GM19351 (cell line): ENCODE measurements around the gene SHLD2.
"Not testable (repeated sequence)": the region's sequence is repeated elsewhere in the genome, so short reads cannot be mapped to it uniquely, and the experiment has no call there.

Experiments
- ATAC-seq: cut with Tn5 transposase; IDR thresholded peaks from one replicate; pipeline ENCODE4 v1.9.1; 2021; ENCODE audit warnings: mild to moderate bottlenecking, moderate library complexity; ENCODE audit not compliant: unreplicated experiment

Gene SHLD2

DNA sequence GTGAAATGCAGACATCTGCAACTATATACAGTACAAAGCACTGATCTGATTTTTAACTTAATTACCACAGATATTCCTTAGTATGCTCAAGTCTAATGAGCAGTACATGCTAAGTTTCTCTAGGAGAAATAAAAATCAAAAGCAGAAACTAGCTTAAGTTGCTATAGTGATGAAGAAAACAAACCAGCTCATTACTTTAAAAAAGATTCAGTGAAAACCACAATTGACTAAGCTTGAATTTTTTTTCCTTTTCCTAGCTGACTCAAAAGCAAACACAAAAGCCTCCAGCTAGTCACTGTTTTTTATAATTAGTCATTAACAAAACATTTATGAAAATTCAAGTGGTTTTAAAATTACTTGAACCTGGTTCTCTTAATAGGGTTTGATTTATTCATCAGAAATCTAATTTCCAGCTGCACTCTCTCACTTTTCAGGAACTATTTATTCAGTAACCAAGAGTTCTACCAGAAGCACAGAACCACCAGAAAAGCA is 10.7 kb upstream of the SHLD2 start:
- ATAC-seq: peak; percentile 78

DNA sequence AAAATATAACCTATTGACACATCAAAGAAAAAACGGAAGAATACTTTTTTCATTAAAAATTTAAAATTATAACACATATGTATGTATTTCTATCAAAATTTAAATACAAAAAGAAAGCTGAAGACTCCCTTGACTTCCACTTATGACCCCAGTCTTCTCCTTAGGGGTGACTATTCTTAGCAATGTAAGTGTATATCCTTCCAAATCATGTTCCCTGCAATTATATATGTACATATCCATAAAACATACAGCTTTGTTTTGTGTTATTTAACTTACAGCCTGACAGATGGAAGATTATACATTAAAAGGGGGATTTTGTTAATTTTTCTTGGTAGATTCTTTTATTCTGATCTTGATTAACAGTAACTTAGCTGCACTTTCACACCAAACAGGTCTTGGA is 9.5 kb upstream of the SHLD2 start:
- no peak for ATAC-seq

DNA sequence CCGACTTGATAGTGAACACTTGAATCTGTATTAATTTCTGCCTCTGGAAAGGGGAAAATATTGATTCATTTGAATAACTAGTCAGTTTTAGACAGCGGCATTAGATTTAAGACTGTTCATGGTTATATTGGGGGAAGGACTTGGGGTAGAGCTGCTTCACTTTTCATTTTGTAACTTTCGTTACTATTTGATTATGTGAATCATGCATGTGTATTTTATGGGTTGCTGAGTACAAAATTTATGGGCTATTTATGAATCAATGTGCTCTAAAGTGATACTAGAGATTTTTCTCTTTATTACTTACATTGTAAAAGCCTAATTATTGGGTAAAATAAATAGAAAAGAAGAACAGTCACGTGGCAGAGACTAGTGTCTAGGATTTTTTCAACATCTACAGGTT is 5.3 kb upstream of the SHLD2 start:
- ATAC-seq: no peak

DNA sequence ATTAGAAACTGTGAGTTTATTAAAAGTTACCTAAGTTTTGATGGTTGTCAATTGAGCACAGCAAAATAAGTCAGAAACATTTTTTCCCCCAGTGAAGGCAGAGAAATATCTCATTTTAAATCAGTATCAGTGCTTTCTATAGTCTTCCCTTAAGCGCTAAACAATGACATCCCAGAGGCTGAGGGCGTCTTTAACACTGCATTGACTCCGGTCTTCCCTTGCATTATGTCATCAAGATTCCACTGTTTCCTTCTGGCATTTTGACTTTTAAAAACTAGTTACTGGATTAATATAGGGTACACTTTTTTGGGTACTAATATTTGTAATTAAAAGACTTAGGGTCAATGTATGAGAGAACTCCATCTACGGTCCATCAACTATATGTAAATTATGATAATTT is 4.2 kb upstream of the SHLD2 start:
- ATAC-seq: no peak

DNA sequence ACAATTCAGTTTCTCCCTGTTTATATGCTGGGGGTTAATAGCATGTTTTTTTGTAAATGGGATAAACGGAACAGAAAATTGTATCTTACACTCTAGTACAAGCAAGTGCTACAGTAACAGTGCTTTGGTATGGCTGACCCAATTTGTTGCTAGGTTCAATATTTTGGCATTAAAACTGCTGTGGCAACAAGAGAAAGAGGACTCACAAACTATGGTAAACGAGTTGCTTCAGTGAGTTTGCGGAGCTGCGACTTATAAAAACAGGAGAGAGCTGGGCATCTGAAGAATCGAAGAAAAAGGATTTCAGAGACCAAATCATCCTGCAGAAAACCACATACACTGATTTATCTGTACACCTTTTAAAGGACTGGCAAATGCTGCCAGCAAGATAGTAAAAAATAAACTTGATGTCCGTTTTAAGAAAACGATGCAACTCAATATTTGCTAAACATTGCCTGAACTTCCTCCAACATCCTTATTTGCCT is 2.6 kb upstream of the SHLD2 start:
- ATAC-seq: no peak

DNA sequence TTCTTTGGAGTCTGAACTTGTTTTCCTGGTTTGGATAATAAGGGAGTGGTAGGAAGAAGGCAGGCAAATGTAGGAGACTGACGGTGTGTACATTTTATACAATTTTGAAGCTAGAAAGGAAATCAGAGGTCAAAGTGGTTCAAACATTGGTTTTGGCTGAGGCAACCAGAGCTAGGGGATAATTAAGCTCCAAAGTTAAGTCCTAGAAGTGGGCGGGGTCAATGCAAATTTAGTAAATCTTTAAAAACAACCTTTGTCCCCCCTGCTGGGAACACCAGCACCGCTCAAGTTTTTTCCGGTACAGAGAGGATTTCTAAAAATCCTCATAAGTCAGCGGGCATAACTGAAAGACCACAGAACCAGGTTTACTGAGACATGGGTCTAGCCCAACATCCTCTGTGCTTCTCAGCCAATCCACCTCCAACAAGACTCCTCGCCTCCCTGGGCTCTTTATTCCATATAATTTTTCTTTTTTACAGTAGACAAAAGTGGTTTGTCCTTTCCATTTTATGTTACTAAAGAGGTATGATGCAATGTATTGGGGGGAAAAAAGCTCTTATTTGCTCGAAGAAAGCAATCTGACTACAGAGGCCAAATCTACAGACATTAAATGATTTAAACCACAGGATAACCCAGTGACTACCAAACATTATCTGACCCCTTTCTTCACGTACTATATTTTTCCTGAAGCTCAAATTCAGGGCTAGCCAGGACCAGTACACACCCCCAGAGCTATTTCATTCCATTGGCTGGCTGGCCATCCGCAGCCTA is 2.0 kb upstream of the SHLD2 start:
- no peak for ATAC-seq

DNA sequence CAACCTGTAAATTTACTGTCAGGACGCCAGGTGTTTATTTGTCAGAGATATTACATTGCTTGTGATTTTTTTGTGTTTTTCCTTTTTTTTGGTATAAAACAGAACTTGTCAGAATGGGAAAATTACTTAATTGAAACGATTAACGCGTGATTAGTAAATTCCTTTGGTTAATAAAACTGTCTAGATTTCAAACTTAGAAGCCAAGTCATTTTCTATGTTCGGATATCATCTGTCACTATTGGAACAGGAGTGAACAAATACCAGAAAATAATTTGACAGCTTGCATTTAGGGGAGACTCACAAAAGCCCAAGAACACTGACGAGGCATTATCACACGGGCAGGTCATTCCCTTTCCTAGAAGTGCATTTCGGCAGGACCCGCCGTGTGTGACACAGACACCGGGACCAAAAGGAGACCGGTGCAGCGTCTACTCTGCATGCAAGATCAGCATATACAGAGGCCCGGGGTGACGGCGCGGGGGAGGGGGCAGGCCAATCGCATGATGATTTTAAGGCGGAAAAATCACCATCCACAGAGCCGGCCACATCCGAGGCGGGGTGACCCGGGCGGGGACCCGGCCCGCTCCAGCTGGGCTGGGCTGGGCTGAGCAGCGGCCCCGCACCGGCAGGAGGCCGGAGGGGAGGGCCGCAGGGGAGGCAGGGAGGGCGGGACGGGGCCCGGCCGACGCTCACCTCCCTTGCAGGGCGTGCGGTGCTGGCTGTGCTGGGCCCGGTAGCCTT is 1.2 kb upstream of the SHLD2 start:
- peak; percentile 35 for ATAC-seq

DNA sequence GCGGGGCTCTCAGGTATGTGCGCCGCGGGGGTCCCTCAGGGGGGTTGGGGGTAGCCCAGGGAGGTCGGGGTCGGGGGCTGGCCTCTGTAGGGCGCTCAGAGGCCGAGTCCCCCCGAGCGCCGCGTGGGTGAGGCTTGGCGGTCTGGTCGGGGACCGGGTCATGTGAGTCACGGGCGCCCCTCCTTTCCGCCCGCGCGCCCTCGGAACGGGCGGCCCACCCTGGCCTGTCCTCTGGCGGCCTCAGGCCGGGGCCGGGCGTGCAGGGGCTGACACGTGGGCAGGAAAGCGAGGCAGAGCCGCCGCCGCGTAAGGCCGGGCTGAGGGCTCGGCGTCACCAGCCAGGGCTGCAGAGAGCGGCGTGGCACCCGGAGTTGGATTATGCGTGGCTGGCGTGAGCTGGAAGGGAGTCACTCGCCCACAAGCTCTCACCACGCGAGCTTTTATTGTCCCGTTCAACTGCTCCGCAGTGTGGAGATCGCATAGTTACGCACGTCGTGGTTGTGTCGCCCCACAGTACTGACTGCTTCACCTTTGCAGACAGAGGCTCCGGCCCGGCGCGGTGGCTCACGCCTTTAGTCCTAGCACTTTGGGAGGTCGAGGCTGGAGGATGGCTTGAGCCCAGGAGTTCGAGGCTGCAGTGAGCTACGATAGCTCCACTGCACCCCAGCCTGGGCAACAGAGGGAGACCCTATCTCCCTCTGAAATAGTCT is 385 bp downstream of the SHLD2 start:
- ATAC-seq: peak; percentile 49

DNA sequence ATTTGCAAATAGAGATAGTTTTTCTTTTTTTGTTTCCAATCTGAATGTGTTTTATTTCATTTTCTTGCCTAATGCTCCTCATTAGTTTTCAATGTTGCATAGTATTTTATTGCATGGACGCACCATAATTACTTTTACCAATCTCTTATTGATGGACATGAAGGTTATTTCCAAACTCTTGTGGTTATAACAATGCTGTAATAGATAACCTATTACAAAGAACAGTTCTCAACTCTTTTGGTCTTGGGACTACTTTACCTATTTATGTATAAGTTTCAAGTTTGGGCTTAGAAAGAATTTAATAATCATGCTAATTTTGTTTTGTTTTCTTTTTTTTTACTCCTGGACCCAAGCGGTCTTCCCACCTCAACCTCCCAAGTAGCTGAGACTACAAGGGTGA is 7.0 kb downstream of the SHLD2 start:
- ATAC-seq: no peak

DNA sequence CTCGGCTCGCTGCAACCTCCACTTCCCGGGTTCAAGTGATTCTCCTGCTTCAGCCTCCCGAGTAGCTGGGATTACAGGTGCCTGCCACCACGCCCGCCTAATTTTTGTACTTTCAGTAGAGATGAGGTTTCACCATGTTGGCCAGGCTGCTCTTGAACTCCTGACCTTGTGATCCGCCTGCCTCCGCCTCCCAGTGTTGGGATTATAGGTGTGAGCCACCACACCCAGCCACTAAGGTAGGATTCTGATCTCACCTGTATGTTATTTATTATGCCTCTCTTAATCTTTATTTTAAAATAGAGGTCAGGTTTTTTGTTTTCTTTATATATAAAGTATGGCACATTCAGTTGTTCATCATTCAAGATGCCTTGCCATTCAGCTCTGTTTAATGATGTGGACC is 9.7 kb downstream of the SHLD2 start:
- not testable (repeated sequence) for ATAC-seq

DNA sequence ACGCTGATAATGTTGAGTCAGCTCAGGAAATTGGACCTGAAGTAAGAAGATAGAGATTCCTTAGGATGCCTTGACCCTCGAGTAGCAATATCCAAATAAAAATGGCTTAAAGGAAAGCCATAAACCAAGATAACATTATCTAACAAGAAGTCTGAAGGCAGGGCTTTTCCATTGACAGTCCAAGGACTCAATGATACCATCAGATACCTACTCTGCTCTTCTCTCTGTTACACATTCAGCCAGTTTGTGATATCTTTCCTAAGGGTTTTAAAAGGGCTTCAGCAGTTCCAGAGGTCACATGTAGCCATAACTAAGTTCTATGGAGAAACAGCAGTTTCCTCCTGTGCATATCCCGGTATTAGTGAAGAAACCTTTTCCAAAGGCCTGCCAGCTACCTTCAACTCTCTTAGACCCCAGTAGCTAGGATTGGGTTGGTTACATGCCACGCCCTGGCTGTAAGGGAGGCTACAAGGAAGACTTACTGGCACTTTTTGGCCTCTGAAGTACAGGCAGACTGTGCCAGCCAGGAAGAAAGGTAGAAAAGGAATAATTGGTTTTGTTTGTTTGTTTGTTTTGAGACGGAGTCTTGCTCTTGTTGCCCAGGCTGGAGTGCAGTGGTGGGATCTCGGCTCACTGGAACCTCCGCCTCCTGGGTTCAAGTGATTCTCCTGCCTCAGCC is 10.6 kb downstream of the SHLD2 start:
- no peak for ATAC-seq

DNA sequence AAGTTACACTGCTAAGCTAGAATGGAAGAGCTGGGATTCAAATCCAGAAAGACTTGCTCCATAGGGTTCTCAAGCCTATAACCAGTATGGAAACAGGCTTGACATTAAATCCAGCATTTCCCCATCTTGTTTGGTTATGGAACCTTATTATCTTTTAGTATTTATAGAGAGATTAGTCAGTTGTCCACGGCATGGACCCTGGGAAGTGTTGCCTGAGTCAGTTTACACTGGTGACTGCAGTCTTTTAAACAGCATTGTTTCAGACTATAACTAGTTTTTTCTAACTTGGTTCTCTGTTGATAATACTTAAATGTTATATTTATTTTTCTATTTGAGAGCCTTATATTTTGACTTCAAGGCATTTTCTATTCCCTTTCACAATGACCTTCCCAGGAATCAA is 23.1 kb downstream of the SHLD2 start:
- not testable (repeated sequence) for ATAC-seq

DNA sequence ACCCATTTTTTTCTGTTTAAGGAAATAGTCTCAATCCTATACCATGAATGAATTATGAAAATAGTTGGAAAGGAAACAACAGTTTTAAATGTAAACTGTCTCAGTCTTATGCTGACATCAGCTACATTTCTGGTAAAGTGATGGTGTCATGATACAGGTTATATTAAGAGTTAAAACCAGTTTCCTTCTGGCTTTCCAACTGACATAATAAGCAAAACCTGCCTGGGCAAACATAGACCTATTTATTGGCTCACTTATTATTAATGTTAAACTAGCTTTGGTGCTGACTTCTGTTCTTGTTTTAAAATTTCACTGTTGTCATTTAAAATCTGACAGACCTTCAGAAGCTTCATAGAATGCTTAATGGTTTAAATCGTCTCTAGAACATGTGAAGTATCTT is 24.0 kb downstream of the SHLD2 start:
- not testable (repeated sequence) for ATAC-seq

DNA sequence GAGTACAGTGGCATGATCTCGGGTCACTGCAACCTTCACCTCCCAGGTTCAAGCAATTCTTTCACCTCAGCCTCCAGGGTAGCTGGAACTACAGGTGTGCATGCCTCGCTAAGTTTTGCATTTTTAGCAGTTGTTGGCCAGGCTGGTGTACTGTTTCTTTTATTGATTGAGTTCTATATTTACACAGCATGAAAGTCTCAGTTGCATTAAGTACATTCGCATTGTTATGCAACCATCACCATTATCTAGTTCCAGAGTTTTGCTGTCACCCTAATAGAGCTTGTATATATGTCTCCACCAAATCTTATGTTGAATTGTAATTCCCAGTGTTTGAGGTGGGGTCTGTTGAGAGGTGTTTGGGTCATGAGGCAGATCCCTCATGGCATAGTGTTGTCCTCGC is 28.3 kb downstream of the SHLD2 start:
- ATAC-seq: not testable (repeated sequence)

DNA sequence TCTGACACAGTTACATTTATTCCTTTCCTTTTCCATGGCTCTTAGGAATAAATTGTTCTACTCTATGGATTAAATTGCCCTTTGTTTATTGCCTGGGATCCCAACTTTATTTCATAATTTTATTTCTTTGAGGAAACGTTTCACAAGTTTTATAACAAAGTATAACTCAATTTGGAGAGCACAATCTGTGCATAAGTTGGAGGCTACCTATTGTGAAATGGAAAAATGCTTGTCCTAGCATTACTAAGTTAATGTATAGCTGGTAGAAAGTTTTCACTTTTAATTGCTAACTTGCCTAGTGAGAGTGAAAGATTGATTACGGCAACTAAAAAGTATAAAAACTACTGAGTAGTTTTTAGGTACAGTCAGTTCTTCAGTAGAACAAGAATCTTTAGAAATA is 32.0 kb downstream of the SHLD2 start:
- not testable (repeated sequence) for ATAC-seq

DNA sequence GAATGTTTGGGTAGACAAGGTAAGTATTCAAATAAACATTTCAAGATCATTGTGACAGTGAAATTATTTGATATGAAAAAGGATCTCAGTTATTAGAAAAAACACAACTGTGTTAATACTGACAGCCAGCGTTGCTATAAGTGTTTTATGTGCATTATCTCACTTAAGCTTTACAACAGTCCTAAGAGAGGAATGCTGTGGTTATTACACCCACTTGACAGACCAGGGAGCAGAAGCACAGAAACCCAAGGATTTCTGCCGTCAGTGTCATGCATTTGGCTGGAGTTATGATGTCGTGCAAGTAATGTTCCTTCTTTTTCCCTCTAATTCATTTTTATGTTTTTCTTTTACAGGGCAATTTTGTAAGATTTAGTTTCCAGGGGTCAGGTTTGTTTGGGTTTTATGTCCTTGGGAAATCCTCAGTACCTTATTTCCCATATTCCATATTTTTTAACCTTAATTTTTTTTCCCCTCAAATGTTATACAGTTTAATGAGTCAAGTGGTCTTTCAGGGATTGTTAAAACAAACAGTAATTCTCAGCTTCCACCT is 32.7 kb downstream of the SHLD2 start:
- ATAC-seq: not testable (repeated sequence)

DNA sequence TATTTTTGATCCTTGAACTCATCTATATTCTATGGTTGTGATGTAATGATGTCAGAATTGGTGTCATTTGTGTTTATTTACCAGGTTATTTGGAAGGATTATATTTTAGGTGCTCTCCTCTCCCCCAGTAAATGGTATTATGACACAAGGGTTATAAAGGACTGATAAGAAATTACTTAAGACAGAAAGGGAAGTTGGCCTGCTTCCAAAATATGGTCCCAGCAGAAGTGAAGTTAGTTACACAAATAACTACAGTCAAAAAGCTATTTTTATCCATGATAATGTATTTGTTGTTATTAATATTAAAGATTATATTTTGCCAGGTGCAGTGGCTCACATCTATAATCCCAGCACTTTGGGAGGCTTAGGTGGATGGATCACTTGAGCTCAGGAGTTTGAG is 37.2 kb downstream of the SHLD2 start:
- ATAC-seq: not testable (repeated sequence)

DNA sequence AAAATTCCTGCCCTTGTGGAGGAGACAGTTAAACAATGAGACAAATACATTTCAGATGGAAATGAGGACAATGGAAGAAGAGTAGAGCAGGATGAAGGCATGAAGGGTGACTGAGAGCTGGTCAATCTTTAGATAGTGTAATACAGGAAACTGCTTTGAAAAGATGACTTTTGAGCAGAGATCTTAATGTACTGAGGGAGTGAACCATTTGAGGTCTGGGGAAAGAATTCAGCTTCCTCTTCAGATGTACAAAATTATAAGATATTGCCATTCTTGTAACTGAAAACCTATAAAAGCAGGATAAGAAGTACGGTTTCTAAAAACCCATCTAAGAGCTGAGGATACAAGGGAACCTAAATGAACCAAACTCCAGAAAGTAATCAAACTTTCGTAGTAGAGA is 38.9 kb downstream of the SHLD2 start:
- ATAC-seq: not testable (repeated sequence)

DNA sequence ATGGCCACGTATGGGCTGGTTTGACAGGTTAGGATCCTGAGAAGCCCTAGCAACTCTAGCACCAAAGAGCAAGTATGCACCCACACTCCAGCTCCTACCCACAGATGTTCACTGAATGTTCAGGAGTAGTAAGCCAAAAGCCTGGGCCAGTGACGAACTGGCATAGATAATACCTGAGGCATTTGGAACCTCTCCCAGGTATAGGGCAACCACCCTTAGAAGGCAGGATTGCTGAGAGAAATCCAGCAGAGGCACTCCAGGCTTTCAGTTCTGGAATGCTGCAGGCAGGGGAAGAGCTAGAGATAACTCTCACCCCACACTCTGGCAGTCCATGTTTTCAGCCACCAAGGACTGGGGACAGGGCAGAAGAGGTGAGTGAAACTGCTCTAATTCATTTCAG is 39.4 kb downstream of the SHLD2 start:
- not testable (repeated sequence) for ATAC-seq

DNA sequence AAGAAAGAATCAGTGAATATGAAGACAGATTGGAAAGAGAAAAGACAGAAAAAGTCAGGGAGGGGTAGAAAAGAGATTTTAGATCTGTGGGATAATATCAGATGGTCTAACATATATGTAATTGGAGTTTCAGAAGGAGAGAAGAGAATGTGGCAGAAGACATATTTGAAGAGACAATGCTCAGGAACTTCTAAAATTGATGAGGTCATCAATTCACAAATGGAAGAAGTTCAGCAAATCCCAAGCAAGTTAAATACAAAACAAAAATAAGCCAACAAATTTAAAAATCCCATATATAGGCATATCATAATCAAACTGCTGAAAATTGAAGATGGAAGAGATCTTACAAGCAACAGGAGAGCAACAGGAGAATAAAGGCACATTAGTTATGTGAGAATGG is 42.5 kb downstream of the SHLD2 start:
- not testable (repeated sequence) for ATAC-seq
